GM12891 (cell line): ENCODE measurements around the gene TRIM73.
"Not testable (repeated sequence)": the region's sequence is repeated elsewhere in the genome, so short reads cannot be mapped to it uniquely, and the experiment has no call there.

Source experiments
- POLR2AphosphoS5 ChIP-seq: IDR thresholded peaks from 2 replicates; pipeline ENCODE4 v1.6.1; 2011; ENCODE audit warnings: low read depth, low read length, control low read depth
- SPI1 ChIP-seq: IDR thresholded peaks from 2 replicates; pipeline ENCODE4 v1.6.1; 2011; ENCODE audit warnings: low read depth, low read length, control low read depth

- not testable (repeated sequence) for TF ChIP-seq SPI1, POLR2AphosphoS5
Measured at GRCh38 chr7:75421798-75422710, 26.6 kb downstream of the TRIM73 start.
